HG03103 (cell line): Measurements from ENCODE around the gene KRTAP10-11.
"Not testable (repeated sequence)": the region's sequence is repeated elsewhere in the genome, so short reads cannot be mapped to it uniquely, and the experiment has no call there.

Experiments used
- ATAC-seq: cut with Tn5 transposase; IDR thresholded peaks from one replicate; pipeline ENCODE4 v1.9.1; 2021; ENCODE audit warnings: low read depth; ENCODE audit not compliant: unreplicated experiment

The KRTAP10-11 gene

DNA sequence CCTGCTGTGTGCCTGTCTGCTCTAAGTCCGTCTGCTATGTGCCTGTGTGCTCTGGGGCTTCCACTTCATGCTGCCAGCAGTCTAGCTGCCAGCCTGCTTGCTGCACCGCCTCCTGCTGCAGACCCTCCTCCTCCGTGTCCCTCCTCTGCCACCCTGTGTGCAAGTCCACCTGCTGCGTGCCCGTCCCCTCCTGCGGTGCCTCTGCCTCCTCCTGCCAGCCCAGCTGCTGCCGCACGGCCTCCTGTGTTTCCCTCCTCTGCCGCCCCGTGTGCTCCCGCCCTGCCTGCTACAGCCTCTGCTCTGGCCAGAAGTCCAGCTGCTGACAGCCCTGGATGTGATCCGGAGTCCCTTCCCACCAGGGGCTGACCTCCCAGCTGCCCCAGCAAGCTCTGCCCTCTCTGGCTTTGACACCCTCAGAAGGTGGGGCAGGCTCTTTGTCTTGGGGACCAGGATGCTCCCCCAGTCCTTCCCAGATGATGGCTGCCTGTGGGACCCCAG is 8.3 kb upstream of the KRTAP10-11 start:
- ATAC-seq, result not testable (repeated sequence)

DNA sequence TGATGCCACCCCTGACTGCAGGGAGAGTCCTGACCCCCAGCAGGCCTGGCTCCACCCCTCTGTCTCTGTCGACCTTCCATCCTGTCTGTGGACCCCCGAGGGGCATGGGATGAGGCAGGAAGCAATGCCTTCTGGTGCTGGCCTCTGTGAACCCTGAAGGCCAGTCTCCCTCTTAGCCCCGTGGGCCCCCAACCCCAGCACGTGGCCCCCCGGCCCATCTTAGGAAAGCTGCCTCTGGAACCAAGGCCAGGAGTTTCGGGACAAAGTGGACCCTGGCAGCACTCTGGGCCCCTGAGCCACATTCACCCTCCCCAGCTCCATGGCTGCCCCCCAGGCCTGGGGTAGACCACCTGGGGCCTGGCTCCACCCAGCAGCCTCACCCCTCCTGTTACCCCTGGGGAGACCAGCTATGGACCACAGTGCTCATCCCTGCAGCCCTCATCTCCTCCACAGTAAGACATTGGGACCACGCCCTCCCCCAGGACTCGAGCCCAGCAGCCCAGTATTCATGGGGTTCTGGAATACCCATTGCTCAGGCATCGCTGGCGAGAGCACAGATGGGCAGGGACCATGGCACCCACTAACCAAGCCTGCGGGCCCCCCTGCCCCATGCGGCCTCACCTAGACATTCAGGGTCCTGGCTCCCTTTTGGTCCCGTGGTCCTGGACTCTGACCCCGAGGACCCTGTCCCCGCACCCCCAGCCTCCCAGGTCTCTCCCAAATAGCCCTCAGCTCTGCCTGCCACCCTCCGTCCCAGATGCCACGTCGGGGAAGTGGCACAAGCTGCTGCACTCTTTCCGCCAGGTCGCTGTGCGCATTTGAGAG is 7.5 kb upstream of the KRTAP10-11 start:
- not testable (repeated sequence) for ATAC-seq

DNA sequence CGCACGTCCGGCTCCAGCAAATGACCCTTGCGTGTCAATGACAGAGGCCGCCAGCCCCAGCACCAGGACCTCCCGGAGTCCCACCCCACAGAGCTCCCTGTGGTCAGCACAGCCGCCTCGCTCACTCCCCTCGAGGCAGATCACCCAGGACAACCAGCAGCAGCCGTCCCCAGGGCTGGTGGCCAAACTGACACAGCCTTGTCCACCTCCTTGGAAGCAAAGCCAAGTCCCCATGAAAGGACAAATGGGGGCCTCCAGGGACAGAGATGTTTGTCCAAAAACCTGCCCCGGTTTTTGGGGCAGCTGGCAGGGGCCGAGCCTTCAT is 6.9 kb upstream of the KRTAP10-11 start:
- ATAC-seq, result no peak

DNA sequence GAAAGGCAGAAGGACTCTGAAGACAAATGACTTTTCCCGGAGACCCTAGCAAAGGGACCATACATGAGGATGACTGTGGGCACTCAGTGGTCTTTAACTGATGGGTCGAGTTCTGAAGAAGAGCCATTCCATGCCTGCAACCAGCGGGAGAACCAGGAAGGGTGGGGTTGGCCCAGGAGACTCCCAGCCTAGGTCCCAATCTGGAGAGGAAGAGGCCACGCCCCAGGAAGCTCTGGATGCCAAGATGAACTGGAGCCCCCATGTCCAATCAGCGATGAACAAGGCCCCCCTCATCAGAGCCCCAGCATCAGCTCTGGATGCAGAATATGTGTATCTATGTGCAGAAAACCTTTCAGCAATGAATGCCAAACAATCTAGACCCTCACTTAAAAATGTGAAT is 5.5 kb upstream of the KRTAP10-11 start:
- no peak for ATAC-seq

DNA sequence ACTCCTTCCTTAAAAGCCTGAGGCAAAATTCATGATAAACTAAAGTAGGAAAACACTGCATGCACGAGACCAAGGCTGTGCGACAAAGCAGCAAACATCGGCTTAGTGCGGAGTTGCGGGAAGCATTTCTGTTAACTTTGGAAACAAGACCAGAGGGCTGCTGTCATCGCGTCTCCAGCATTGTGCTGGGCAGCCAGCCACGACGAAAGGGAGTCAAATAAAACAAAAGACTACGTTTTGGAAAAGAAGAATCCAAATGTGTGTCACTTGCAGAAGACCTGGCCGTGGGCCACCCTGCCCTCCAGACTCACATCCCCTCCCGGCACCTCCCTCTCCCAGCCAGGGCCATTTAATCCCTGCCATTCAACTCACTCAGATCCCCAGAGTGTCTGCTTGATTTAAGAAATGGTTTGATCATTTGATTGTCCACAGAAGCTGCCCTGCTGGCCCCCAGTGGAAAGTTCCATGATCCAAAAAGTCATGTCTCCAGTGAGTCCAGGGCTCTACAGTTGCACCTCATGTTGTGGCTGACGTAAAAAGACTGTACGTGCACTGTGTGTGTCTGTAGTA is 2.4 kb upstream of the KRTAP10-11 start:
- ATAC-seq, result no peak

DNA sequence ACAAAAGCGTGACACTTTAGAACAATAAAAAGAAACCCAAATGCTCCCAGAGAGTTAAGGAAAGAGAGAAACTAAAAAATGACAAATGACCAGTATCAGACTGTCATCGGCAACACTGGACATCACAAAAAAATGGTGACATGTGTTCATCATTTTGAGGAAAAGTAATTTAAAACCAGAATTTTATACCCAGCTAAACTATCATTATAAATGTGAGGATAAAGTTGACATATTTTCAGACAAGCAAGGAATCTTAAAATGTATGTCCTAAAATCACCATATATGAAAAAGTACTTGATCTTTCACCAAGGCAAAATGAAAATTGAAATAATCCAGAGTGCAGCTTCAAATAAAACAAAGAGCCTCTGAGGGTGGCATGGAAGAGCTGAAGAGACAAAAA is 1.3 kb upstream of the KRTAP10-11 start:
- ATAC-seq, result no peak

DNA sequence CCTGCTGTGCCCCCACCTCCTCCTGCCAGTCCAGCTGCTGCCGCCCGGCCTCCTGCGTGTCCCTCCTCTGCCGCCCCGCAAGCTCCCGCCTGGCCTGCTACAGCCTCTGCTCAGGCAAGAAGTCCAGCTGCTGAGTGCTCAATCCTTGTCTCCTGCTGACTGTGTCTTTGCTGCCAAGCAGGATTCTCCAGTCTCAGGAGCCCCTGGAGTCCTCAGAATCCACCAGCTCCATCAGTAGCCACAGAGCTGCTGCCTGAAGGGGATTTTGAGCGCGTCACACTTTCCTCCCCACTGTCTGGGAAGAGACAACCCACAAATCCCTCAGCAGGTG is 973 bp downstream of the KRTAP10-11 start:
- no peak for ATAC-seq

DNA sequence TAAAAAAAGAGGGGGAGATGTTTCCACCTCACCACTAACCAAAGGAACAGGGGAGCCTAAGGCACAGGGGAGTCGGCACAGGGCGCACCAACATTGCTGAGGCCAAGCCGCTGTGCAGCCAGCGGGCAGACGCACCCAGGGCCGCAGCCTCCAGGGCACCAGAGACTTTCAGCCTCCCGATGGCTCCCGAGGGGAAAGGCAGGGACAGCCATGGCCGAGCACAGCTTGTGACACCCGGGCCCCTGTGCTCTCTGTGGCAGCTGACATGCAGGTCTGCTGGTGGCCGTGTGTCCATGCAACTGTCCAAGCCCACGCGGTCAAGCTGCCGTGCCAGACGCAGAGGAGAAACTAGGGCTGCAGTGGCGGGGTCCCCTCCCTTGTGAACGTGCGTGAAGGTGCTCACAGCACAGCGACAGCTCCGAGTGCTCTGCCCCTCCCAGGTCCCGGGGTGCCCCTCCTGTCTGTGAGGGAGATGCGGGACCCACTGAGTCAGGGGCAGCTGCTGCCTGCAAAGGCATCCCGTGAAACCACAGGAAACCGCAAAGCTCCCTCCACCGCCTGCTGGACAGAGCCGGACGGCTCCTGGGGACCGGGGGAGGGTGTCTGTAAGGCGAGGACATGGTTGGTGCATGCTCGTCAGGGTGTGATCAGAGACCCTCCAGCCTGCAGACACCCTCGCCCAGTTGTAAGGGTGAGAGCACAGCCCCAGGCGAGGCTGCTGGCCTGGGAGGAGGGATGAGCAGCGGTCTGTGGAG is 2.5 kb downstream of the KRTAP10-11 start:
- ATAC-seq, result no peak

DNA sequence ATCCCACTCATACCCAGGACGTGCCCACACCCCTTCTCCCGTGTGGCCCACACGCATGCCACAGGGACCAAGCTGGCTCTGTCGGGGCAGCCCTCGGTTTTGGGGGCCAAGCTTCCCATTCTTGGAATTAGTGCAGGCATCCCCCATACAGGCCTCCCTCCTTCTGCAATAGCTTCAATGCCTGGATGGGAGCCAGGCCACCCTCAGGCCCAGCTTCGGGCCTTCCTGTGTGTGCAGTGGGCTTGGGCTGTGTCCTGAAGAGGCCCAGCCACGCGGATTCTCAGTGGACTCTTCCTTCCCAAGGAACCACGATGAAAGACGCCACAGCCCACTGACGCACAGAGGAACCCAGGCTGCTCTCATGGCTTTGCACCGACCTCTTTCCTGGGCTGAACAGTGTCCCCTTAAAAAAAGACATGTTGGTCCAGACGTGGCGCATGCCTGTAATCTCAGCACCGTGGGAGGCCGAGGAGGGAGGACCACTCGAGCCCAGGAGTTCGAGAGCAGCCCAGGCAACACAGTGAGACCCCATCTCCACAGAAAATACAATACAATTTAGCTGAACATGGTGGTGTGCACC is 3.4 kb downstream of the KRTAP10-11 start:
- ATAC-seq, result no peak

DNA sequence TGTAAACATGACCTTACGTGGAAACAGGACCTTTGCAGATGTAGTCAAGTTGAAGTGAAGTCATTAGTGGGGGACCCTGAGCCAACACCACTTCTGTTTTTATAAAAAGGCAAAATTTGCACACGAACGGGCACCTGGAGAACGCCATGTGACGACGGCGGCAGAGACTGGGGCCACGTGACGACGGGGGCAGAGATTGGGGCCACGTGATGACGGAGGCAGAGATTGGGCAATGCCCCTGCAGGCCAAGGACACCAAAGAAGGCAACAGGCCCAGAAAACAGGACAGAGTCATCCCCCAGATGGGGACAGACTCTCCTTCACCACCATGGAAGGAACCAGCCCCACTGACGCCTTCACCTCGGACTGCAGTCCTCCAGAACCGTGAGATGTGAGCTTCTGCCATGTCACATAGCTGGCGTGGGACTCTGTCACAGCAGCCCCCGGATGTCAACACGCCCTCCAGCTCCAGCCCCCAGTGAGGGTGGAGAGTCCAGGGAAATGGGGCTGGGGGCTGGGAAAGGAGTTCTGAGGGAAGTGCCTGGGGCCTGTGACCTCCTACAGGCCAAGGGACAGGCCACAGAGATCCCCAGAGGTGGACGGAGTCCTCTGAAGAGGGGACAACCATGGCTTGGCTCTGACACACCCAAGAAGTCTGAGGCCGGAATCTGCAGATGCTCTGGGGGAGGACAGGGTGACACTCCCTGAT is 4.2 kb downstream of the KRTAP10-11 start:
- no peak for ATAC-seq

DNA sequence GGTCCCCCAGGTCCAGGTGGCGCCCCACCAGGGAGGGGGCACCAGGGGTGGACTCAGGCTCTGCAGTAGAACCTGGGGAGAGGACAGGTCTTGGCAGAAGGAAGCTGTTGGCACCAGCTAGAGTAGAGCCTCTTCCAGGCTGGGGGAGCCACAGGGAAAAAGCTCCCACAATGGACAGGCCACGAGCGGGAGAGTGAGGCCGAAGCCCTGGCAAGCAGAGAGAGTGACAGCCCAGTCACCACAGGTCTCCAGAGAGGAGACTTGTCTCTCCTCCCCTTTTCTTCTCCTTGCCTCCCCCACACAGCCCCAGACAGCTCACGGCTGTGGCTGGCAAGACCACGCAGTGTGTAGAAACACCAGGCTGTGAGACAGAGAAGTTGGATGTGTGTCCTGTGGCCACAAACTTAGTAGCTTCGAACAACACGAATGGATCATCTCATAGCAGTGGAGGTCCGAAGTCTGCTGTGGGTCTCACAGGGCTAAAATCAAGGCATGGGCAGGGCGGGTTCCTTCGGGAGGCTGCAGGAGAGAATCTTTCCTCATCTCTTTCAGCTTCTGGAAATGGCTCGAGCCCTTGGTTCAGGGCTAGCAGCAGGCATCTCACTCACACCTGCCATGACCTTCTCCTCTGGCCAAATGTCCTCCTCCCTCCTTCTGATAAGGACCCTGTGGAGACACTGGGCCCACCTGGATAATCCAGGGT is 4.9 kb downstream of the KRTAP10-11 start:
- ATAC-seq, result no peak

DNA sequence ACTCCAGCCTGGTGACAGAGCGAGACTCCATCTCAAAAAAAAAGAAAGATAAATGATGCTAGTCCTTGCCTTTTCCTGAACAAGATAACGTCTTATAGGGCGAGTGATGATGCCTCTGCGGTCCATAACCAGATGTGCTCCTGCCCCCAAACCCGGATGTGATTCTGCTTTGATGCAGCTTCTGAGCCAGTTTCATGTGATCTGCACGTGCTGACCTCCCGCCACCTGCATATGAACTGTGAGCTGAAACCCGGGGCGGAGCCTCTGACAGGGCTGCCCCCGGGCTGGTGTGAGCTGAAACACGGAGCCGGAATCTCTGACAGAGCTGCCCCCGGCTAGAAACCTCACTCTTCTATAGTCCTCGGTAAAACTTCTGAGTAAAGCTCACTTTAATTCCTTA is 6.9 kb downstream of the KRTAP10-11 start:
- ATAC-seq, result no peak

DNA sequence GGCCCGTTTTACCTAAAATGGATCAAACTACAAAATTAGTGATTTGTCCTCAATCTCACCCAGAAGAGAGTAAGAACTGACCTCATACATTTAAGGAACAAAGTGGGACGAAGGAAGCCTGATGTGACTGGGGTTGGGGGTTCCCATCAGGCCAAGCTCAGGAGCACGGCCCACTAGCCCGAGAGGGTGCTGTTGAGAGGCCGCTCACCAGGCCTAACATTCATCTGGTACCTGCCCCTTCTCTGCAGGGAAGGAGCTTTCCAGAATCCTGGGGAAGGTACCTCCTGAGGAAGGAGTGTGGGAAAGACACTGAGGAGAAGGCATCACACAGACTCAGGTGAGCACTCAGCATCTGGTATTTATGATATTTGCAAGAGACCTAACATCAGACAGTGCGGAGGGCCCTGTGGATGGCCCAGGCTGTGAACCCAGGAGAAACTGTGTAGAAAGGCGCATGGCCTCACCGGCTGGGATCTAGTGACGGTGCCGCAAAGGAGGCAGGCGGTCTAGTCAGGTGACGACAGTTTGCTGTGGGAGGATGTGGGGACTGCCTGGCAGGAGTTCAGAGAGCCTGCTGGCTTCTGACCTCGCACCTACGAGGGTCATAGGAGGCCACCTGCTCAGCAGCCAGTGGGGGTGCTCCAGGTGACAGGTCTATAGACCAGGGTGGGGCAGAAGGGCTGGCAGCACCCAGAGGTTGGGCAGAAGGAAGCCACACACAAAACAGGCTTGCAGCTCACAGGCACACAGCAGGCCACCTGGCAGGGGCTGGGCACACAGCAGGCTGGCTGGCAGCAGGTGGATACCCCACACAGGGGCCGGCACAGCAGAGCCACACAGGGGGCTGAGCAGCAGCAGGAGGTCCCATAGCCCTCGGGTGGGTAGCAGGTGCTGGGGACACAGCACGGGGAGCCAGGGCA is 7.7 kb downstream of the KRTAP10-11 start:
- no peak for ATAC-seq

DNA sequence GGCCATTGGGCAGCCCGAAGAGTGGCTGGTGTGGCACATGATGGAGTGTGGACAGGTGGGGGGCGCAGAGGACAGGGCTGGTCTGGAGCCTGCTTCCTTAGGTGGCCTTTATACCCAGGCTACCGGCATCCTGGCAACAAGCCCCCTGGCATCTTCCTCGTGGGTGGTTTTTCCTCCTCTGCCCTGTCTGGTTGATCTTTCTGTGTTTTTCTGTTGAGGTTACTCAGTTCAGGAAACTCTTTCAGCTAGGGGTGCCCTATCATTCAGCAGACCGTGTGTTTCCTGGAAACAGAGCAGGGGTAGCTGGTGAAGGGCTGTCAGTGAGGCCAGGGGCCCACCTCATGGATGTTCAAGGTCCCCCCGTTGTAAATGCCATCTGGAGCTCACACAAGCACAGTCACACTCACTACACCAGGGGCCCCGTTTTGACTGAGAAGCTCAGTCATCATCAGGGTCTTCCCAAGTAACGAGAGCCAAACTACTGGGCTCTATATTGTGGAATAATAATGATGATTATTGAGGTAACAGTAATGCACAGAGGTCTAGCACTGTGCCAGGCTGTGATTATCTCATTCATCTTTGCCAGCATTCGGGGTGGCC is 8.5 kb downstream of the KRTAP10-11 start, which contains the start of gene KRTAP12-4:
TSS of gene KRTAP12-4 (minus strand) at position 84 of the 600 bp plus-strand sequence. CDS start at position 39, 45 bp downstream.
- no peak for ATAC-seq

DNA sequence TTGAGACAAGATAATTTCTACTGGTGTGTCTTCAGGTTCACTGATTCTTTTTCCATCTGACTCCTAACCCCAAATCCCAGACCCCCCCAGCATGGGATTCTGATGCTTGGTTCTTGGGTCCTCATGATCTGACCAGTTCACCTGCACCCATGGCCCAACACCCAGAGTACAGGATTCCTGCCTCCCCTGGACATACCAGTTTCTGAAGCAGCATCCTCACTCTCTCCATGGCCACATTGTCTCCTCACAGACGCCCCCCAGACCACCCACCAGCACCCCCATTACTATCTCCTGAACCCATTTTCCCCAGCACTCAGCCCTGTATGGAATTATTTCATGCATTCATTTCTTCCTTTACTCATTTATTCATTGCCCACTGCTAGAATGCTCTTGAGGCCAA is 10.7 kb downstream of the KRTAP10-11 start:
- no peak for ATAC-seq

DNA sequence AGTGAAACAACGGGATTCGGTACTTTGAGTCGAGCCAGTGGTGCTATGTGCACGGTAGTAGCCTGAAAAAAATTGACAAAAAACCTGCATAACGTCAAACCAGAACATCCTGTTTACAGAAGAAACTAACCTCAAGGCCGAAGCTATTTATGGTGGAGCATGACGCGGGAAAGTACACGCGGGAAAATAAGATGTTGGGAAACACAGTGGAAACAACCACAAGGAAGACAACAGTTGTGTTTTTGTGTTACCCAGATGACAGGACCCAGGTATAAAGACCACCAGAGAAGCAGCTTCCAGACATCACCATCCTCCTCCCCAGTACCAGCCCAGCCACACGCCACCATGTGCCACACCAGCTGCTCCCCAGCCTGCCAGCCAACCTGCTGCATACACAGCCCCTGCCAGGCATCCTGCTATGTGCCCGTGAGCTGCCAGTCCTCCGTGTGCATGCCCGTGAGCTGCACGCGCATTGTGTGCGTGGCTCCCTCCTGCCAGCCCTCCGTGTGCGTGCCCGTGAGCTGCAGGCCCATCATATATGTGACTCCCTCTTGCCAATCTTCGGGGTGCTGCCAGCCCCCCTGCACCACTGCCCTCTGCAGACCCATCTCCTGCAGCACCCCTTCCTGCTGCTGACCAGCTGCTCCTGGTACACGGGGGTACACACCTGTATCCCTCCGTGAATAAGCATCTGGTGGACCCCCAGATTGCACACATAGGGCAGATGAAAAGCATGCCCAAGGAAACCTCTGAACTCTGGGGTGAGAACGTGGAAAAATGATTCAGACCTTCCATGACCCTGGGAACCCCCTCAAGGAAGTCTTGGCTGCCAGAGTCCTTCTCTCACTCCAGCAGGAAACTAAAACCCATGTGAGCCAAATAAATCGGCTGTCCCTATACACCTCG is 11.7 kb downstream of the KRTAP10-11 start, which contains the start of gene KRTAP12-3:
TSS of gene KRTAP12-3 (plus strand) at position 298 of the 906 bp plus-strand sequence. CDS start at position 346, 48 bp downstream.
- ATAC-seq, result no peak

DNA sequence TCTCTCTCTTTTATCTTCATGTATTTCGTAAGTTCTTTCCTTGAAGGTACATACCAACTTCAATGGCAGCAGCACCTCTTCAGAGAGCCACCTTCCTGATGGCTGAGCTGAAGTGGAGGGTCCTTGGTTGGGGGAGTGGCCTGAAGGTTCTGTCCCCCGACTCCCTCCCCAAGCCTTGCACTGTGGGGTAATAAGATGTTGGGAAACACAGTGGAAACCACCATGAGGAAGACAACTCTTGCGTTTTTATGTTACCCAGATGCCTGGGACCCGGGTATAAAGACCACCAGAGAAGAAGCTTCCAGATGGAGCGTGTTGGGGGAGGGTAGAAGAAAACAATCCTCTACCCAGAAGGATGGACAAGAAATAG is 12.3 kb downstream of the KRTAP10-11 start:
- ATAC-seq, result no peak
